GM19455 (cell line): Measurements from ENCODE around the gene ADGRL3.
"Not testable (repeated sequence)": the region's sequence is repeated elsewhere in the genome, so short reads cannot be mapped to it uniquely, and the experiment has no call there.

Source experiments
- ATAC-seq: cut with Tn5 transposase; IDR thresholded peaks from one replicate; pipeline ENCODE4 v1.9.1; 2021; ENCODE audit not compliant: unreplicated experiment

Gene ADGRL3

DNA sequence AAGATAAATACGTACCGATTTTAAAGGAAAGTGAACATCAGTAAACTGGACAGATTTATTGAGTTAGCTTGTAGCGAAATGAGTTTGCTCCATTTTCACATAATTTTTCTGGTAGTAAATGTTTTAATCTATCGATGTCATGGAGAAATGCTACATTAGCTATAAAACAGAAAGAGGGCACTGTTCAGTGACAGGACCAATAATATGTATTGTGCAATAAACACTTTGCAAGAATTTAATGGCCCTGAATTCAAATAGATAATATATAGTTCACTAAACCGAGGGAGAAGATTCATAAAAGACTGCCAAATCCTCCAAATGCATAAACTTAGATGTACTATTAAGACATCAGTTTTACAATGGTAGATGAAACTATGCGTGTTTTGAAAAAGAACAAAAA is 516.3 kb downstream of the ADGRL3 start:
- no peak for ATAC-seq

GRCh38 chr4:61723492-61723891 is 523.4 kb downstream of the ADGRL3 start:
- ATAC-seq, result no peak

DNA sequence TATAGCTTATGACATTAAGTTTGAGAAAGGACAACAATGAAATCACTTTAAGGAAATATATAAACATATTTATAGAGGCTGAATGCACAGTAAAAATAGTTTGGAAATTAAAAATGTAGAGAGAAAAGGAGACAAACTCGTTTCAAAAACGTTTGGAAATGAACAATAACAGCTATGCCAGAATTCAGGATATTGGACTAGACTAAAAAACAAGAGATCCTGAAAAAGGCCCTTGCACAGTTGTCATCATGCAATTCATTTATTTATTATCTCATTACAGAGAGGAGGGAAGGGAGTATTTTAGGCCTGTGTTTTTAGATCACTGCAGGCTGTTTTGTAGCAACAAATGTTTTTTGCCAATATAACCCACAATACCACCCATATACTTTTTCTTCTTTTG is 527.2 kb downstream of the ADGRL3 start:
- no peak for ATAC-seq

- no peak for ATAC-seq
Measured at GRCh38 chr4:61734409-61734808, 534.3 kb downstream of the ADGRL3 start.

DNA sequence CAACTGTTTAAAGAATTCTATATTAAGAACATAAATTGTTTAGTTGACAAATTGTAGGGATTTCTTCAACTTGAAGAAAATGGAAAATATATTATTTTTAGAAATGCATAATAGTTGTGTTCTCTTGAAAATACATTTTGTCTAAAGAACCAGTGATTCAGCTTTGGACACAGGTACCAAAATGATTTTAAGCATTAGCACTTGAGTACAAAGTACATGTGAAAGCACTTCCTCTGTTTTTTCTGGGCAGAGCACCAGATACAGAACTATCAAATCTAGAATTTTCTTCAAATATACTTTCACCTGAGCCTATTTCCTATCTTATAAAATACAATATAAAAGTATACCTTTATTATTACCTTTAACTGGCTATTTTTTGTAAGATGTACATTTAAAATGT is 539.8 kb downstream of the ADGRL3 start:
- ATAC-seq, result no peak

DNA sequence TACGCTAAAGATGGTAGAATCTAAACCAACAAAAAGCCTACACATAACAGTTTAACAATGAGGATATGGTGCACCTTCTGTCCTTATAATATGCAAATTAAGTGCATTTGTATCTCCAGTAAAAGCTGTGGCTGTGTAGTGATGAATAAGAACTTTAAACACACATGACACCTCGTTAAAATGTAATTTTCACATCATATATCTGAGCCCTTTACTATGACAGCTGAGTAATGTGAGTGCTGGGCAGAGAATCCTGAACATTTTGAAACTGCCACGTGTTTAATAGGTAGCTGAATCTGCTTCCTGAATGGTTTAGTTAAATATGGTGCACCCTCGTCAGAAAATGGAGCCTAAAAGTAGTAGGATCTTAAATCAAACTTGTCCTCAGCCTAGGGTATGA is 540.8 kb downstream of the ADGRL3 start:
- ATAC-seq, result no peak

- ATAC-seq, result no peak
Measured at GRCh38 chr4:61741327-61742096, 541.4 kb downstream of the ADGRL3 start.

- no peak for ATAC-seq
Measured at GRCh38 chr4:61750810-61751209, 550.7 kb downstream of the ADGRL3 start.

- ATAC-seq, result no peak
Measured at GRCh38 chr4:61752617-61753016, 552.5 kb downstream of the ADGRL3 start.

DNA sequence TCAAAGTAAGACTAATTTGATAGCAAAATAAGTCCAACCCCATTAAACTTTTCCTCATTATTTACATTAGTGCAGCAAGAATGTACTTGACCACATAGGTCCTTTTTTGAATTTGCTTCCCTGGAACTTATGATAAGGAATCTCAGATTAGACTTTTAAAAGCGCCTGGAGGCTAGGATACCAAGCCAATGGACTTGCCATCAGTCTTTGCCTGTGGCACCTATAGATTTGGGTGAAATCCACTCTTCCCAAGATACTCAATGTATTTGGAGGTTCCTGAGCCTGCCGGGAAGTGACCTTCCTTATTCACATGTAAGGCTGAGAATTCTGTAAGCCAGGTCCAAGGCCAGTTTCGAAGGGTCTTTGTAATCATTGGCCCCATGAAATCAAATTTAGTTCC is 553.6 kb downstream of the ADGRL3 start:
- no peak for ATAC-seq

- ATAC-seq, result not testable (repeated sequence)
Measured at GRCh38 chr4:61756937-61757336, 556.8 kb downstream of the ADGRL3 start.

DNA sequence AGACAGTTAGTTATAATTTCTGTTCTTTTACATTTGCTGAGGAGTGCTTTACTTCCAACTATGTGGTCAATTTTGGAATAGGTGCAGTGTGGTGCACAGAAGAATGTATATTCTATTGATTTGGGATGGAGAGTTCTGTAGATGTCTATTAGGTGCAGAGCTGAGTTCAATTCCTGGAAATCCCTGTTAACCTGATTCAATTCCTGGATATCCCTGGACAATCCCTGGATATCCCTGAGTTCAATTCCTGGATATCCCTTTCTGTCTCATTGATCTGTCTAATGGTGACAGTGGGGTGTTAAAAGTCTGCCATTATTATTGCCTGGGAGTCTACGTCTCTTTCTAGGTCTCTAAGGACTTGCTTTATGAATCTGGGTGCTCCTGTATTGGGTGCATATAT is 557.9 kb downstream of the ADGRL3 start:
- ATAC-seq, result not testable (repeated sequence)

DNA sequence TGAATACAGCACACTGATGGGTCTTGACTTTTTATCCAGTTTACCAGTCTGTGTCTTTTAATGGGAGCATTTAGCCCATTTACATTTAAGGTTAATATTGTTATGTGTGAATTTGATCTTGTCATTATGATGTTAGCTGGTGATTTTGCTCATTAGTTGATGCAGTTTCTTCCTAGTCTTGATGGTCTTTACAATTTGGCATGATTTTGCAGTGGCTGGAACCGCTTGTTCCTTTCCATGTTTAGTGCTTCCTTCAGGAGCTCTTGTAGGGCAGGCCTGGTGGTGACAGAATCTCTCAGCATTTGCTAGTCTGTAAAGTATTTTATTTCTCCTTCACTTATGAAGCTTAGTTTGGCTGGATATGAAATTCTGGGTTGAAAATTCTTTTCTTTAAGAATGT is 558.5 kb downstream of the ADGRL3 start:
- not testable (repeated sequence) for ATAC-seq

DNA sequence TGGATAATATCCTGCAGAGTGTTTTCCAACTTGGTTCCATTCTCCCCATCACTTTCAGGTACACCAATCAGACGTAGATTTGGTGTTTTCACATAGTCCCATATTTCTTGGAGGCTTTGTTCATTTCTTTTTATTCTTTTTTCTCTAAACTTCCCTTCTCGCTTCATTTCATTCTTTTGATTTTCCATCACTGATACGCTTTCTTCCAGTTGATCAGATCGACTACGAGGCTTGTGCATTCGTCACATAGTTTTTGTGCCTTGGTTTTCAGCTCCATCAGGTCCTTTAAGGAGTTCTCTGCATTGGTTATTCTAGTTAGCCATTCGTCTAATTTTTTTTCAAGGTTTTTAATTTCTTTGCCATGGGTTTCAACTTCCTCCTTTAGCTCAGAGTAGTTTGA is 559.1 kb downstream of the ADGRL3 start:
- not testable (repeated sequence) for ATAC-seq

GRCh38 chr4:61759885-61760284 is 559.8 kb downstream of the ADGRL3 start:
- not testable (repeated sequence) for ATAC-seq

DNA sequence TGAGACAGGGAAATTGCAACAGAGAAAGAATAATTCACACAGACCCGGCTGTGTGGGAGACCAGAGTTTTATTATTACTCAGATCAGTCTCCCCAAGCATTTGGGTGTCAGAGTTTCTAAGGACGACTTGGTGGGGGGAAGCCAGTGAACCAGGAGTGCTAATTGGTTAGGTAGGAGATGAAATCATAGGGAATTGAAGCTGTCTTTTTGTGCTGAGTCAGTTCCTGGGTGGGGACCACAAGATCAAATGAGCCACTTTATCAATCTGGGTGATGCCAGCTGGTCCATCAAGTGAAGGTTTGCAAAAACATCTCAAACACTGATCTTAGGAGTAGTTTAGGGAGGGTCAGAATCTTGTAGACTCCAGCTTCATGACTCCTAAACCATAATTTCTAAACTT is 560.7 kb downstream of the ADGRL3 start:
- no peak for ATAC-seq

DNA sequence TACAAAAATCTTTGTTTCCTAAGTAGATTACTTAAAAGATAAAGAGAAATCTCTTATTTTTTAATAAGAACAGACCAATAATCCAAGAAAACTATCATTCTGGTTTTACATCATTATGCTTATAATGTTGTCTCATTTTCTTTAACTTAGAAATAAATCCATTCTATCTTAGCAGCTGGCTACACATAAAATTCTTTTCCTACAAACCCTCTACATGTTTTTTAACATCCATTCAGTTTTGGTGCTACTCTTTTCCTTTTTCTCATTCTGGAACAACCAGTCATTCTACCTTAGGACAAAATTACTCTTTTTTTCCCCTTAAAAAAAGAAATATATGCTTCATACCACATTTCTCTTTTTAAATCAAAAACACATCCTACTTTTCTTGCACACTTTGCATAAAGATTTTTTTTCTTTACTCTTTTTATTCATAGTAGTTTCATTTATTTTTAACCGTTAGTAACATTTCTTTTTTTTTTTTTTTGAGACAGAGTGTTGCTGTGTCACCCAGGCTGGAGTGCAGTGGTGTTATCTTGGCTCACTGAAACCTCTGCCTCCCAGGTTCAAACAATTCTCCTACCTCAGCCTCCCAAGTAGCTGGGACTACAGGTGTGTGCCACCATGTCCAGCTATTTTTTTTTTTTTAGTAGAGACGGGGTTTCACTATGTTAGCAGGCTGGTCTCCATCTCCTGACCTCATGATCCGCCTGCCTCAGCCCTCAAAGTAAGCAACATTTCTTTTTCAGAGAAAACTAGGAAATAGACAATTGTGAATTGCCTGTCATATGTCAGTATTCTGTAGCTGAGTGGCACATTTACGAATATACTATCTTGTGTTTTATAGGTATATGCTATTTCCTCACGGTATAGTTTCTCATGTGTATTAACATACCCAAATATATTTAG is 562.8 kb downstream of the ADGRL3 start:
- no peak for ATAC-seq

- ATAC-seq, result no peak
Measured at GRCh38 chr4:61763682-61764081, 563.6 kb downstream of the ADGRL3 start.

DNA sequence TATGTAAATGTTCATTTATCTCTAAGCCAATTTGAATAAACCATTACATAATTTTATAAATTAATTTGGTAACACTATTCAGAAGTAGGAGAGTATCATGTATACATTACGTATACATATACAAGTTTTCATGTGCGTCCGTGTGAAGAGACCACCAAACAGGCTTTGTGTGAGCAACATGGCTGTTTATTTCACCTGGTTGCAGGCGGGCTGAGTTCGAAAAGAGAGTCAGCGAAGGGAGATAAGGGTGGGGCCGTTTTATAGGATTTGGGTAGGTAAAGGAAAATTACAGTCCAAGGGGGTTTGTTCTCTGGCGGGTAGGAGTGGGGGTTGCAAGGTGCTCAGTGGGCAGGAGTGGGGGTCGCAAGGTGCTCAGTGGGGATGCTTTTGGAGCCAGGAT is 564.0 kb downstream of the ADGRL3 start:
- ATAC-seq, result not testable (repeated sequence)

DNA sequence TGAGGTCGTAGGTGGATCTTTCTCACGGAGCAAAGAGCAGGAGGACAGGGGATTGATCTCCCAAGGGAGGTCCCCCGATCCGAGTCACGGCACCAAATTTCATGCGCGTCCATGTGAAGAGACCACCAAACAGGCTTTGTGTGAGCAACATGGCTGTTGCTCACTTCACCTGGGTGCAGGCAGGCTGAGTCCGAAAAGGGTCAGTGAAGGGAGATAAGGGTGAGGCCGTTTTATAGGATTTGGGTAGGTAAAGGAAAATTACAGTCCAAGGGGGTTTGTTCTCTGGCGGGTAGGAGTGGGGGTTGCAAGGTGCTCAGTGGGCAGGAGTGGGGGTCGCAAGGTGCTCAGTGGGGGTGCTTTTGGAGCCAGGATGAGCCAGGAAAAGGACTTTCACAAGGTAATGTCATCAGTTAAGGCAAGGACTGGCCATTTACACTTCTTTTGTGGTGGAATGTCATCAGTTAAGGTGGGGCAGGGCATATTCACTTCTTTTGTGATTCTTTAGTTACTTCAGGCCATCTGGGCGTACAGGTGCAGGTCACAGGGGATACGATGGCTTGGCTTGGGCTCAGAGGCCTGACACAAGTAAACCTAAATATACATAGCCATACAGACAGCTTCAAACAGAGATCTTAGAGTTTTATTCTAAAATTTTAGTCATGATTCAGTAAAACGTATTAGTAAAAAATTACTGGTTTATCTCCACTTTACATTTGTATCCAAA is 569.5 kb downstream of the ADGRL3 start:
- not testable (repeated sequence) for ATAC-seq

GRCh38 chr4:61770456-61770855 is 570.3 kb downstream of the ADGRL3 start:
- no peak for ATAC-seq
